Measurements from ENCODE around the gene RGMB.
"Not testable (repeated sequence)": the region's sequence is repeated elsewhere in the genome, so short reads cannot be mapped to it uniquely, and the experiment has no call there.

GRCh38 chr5:98752801-98753200, 20.7 kb upstream of the RGMB start:
- TF ChIP-seq, protein P1, sequence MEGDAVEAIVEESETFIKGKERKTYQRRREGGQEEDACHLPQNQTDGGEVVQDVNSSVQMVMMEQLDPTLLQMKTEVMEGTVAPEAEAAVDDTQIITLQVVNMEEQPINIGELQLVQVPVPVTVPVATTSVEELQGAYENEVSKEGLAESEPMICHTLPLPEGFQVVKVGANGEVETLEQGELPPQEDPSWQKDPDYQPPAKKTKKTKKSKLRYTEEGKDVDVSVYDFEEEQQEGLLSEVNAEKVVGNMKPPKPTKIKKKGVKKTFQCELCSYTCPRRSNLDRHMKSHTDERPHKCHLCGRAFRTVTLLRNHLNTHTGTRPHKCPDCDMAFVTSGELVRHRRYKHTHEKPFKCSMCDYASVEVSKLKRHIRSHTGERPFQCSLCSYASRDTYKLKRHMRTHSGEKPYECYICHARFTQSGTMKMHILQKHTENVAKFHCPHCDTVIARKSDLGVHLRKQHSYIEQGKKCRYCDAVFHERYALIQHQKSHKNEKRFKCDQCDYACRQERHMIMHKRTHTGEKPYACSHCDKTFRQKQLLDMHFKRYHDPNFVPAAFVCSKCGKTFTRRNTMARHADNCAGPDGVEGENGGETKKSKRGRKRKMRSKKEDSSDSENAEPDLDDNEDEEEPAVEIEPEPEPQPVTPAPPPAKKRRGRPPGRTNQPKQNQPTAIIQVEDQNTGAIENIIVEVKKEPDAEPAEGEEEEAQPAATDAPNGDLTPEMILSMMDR (conservative IDR thresholded peaks at IDR 0.05 in 1 of 2, IDR thresholded peaks at IDR 0.05 in 1 of 2; ENCODE audit: low read depth in 1 of 2, low read length in 2 of 2) = not testable (repeated sequence)
- not testable (repeated sequence) for TF ChIP-seq EZH2 (IDR thresholded peaks at IDR 0.05; ENCODE audit: low read length, missing control alignments)

All from fibroblast of lung (primary cell).